OCI-LY7 (cell line): ENCODE results near the gene HIRIP3. TPM values are rescaled to one million over a fixed set of nuclear protein-coding genes. Genes with fewer than 3 reads are reported as not detected.

Experiments
- BruUV-seq: library from RNA; stranded (reverse); fragments of 400-500 nt; replicated peaks from 2 replicates; lab custom pipeline; 2021; lab: Mats Ljungman, UMichigan
- CTCF ChIA-PET: fragments of 300-600 bp; sonication (Branson Sonifier 250); formaldehyde crosslinking; loops from one replicate; lab custom pipeline; 2022; ENCODE audit warnings: antibody characterized with exemption; ENCODE audit not compliant: unreplicated experiment; lab: Charles Lee
- POLR2A ChIA-PET: fragments of 300-600 bp; sonication (Branson Sonifier 250); formaldehyde crosslinking; loops from one replicate; lab custom pipeline; 2022; ENCODE audit warnings: antibody characterized with exemption; lab: Charles Lee
- DNase-seq: peaks from one replicate; pipeline ENCODE4 v3.0.0-alpha.2; 2015; ENCODE audit warnings: low spot score
- H2AFZ ChIP-seq: fragments of 200-600 bp; sonication (generic), shearing (Covaris generic); 2 replicates; pipeline ENCODE4 v1.6.1; 2014; ENCODE audit warnings: mild to moderate bottlenecking, antibody characterized with exemption, low read length, moderate library complexity
- H3K27ac ChIP-seq: fragments of 200-600 bp; sonication (generic); 2 replicates; pipeline ENCODE4 v1.5.1; 2014; ENCODE audit warnings: mixed run types, low read depth, mild to moderate bottlenecking, moderate library complexity, low read length, inconsistent platforms; ENCODE audit not compliant: poor library complexity, severe bottlenecking
- H3K36me3 ChIP-seq: fragments of 200-600 bp; sonication (generic); 2 replicates; pipeline ENCODE4 v1.6.1; 2014; ENCODE audit warnings: mild to moderate bottlenecking, antibody characterized with exemption, low read length, moderate library complexity, mixed read lengths; ENCODE audit not compliant: insufficient read depth
- H3K4me1 ChIP-seq: fragments of 200-600 bp; sonication (generic); 2 replicates; pipeline ENCODE4 v1.5.1; 2014; ENCODE audit warnings: mild to moderate bottlenecking, low read length; ENCODE audit not compliant: insufficient read depth, poor library complexity, severe bottlenecking
- H3K4me2 ChIP-seq: fragments of 200-600 bp; sonication (generic); 2 replicates; pipeline ENCODE4 v1.6.1; 2014; ENCODE audit warnings: mild to moderate bottlenecking, low read length
- H3K4me3 ChIP-seq: fragments of 200-600 bp; sonication (generic); 2 replicates; pipeline ENCODE4 v1.5.1; 2014; ENCODE audit warnings: mild to moderate bottlenecking, low read depth, low read length; ENCODE audit not compliant: poor library complexity, severe bottlenecking
- H3K79me2 ChIP-seq: fragments of 200-600 bp; sonication (generic); 2 replicates; pipeline ENCODE4 v1.6.1; 2016; ENCODE audit warnings: low read depth, mild to moderate bottlenecking, low read length, moderate library complexity, mixed read lengths; ENCODE audit not compliant: insufficient read depth
- H3K9me2 ChIP-seq: fragments of 200-600 bp; sonication (generic); 2 replicates; pipeline ENCODE4 v1.6.1; 2016; ENCODE audit warnings: mild to moderate bottlenecking, low read length, mixed read lengths; ENCODE audit not compliant: insufficient read depth
- H3K9me3 ChIP-seq: fragments of 200-600 bp; sonication (generic); 2 replicates; pipeline ENCODE4 v1.6.1; 2014; ENCODE audit warnings: mild to moderate bottlenecking, mixed run types, low read length, mixed read lengths
- H4K20me1 ChIP-seq: fragments of 200-600 bp; sonication (generic); 2 replicates; pipeline ENCODE4 v1.6.1; 2014; ENCODE audit warnings: mild to moderate bottlenecking, antibody characterized with exemption, low read length, moderate library complexity, mixed read lengths; ENCODE audit not compliant: insufficient read depth
- CTCF ChIP-seq: fragments of 200-600 bp; sonication (generic); conservative IDR thresholded peaks from 2 replicates; pipeline ENCODE4 v1.5.1; 2014; ENCODE audit warnings: mild to moderate bottlenecking, antibody characterized with exemption, low read length, moderate library complexity, mixed read lengths
- EZH2phosphoT487 ChIP-seq: fragments of 200-600 bp; sonication (generic); IDR thresholded peaks from 2 replicates; pipeline ENCODE4 v1.6.1; 2018; ENCODE audit warnings: low read depth, borderline replicate concordance, mild to moderate bottlenecking, mixed run types, antibody characterized with exemption, low read length, moderate library complexity, mixed read lengths
- intact Hi-C: fragments of 100-400 bp; cut with micrococcal nuclease; formaldehyde crosslinking; loops from one replicate; pipeline ENCODE4 v1.10.0; 2022; ENCODE audit not compliant: unreplicated experiment
- total RNA-seq, 2 experiments: library from RNA; depleted of rRNA in 1 of 2; stranded (reverse); fragments of >200 nt in 1 of 2; shearing (Covaris generic) in 1 of 2; gene quantifications; 2 replicates each; pipeline ENCODE4 v1.2.3, GENCODE V29; 2014 to 2022

Gene HIRIP3
- total RNA-seq, 2 experiments from 2014 or later, result 43.2 to 60.4 TPM

DNA sequence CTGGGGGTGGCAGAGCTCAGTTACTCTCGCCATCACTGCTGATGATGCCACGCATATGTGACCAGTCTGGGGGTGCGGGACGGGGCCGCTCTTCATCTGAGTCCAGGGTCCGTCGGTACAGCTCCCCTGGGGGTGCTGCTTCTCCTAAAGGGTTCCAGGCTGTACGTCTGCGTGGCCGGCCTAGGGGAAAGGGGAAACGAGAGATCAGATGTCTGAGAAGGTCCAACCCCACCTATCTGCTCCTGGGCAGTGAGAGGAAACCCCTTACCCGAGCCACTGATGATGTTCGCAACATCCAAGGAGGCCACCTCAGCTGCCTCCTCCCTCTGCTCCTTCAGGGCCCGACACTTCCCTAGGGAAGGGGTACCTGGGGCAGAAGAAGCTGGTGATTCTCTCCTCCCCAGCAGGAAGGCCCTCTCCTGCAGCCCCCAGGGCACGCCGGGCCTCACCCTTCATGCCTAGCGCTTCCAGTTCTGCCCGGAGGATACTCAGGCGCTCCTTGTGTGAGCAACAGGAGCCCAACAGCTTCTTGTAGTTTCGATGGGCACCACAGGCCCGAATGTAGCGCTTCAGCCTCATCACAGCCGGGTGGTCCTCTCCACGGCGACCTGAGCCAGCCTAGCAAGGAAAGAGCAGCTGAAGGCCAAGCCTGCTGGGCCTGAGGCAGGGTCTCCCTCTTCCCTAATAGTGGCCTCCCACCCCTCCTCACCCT, 2.1 kb downstream of the HIRIP3 start:
- H3K9me3 ChIP-seq, result no peaks in the 10 kb centered on the region
- no peak overlapping the region for H2AFZ ChIP-seq
- no peak for DNase-seq
- H3K27ac ChIP-seq, result no peak overlapping the region
- no peak overlapping the region for H3K4me2 ChIP-seq
- intact Hi-C loops, result loop anchor here (10.0 kb wide), 1 partner anchor 381 kb away; the partner anchor contains the start of genes MYL11 and TBC1D10B
- no peaks in the 10 kb centered on the region for H3K9me2 ChIP-seq
- H3K4me1 ChIP-seq, result peaks cover 27% of the 10 kb centered on the region
- peaks cover 12% of the 10 kb centered on the region; the same call in 1 of the 2 replicates for H3K79me2 ChIP-seq
- peaks cover 74% of the 10 kb centered on the region for H3K36me3 ChIP-seq
- no peaks in the 10 kb centered on the region for H4K20me1 ChIP-seq
- BruUV-seq, result no TSS peak
- H3K4me3 ChIP-seq, result no peak overlapping the region
- POLR2A ChIA-PET, result interaction anchor here (0.6 to 2.9 kb wide), 4 partner anchors 20 to 1023 kb away, joined by 3 to 11 read pairs (median 4); partner anchors contain the start of genes KCTD13, TAOK2 and TMEM219
- TF ChIP-seq CTCF, result no peak
- no peak for TF ChIP-seq EZH2phosphoT487
- CTCF ChIA-PET, result no interaction called here

GRCh38 chr16:29992344-29992967, 3.0 kb downstream of the HIRIP3 start:
- Histone ChIP-seq H4K20me1 (no peaks in the 10 kb centered on the region), H3K79me2 (peaks cover 12% of the 10 kb centered on the region; the same call in 1 of the 2 replicates), H3K4me1 (peaks cover 27% of the 10 kb centered on the region), H3K36me3 (peaks cover 74% of the 10 kb centered on the region), H2AFZ (no peak overlapping the region), H3K9me3 (no peaks in the 10 kb centered on the region), H3K27ac (no peak overlapping the region), H3K4me3 (no peak overlapping the region), H3K9me2 (no peaks in the 10 kb centered on the region), H3K4me2 (no peak overlapping the region)
- ChIA-PET CTCF (no interaction called here), POLR2A (interaction anchor here (1.3 kb wide), 1 partner anchor 19 kb away, joined by 4 read pairs; the partner anchor contains the start of gene TAOK2)
- no peak for DNase-seq
- TF ChIP-seq CTCF, result no peak
- no peak for TF ChIP-seq EZH2phosphoT487
- intact Hi-C loops, result loop anchor here (10.0 kb wide), 1 partner anchor 382 kb away; the partner anchor contains the start of genes MYL11 and TBC1D10B
- no TSS peak for BruUV-seq
